ENCODE measurements around the gene CCDC120.

DNA sequence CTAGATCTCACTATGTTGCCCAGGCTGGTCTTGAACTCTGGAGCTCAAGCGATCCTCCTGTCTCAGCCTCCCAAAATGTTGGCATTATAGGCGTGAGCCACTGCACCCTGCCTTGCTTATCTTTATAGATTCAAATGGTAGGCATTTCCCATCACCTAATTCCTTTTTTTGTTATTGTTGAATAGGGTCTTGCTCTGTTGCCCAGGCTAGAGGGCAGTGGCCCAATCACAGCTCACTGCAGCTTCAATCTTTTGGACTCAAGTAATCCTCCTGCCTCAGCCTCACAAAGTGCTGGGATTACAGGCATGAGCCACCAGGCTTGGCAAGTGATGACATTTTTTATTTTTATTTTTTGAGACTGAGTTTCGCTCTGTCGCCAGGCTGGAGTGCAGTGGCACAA is 37.6 kb downstream of the CCDC120 start:
- no peak for TF ChIP-seq SIN3A (IDR thresholded peaks at IDR 0.05; ENCODE audit: borderline replicate concordance, insufficient read depth, low read length)
- TF ChIP-seq, protein P1, sequence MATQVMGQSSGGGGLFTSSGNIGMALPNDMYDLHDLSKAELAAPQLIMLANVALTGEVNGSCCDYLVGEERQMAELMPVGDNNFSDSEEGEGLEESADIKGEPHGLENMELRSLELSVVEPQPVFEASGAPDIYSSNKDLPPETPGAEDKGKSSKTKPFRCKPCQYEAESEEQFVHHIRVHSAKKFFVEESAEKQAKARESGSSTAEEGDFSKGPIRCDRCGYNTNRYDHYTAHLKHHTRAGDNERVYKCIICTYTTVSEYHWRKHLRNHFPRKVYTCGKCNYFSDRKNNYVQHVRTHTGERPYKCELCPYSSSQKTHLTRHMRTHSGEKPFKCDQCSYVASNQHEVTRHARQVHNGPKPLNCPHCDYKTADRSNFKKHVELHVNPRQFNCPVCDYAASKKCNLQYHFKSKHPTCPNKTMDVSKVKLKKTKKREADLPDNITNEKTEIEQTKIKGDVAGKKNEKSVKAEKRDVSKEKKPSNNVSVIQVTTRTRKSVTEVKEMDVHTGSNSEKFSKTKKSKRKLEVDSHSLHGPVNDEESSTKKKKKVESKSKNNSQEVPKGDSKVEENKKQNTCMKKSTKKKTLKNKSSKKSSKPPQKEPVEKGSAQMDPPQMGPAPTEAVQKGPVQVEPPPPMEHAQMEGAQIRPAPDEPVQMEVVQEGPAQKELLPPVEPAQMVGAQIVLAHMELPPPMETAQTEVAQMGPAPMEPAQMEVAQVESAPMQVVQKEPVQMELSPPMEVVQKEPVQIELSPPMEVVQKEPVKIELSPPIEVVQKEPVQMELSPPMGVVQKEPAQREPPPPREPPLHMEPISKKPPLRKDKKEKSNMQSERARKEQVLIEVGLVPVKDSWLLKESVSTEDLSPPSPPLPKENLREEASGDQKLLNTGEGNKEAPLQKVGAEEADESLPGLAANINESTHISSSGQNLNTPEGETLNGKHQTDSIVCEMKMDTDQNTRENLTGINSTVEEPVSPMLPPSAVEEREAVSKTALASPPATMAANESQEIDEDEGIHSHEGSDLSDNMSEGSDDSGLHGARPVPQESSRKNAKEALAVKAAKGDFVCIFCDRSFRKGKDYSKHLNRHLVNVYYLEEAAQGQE (IDR thresholded peaks at IDR 0.05; ENCODE audit: insufficient read depth in 1 of 2, low read depth in 2 of 2, low read length in 2 of 2), result no peak
- TF ChIP-seq TAF1 (IDR thresholded peaks at IDR 0.05; ENCODE audit: borderline replicate concordance, insufficient read depth, low read length), result no peak
